Pancreas (tissue), 10 donors: ENCODE data around the gene CXXC5. TPM values are rescaled to one million over a fixed set of nuclear protein-coding genes. Genes with fewer than 3 reads are reported as not detected.
A peak's percentile ranks its signal among the peaks of the same experiment; 100 is the strongest.

Experiments
- ATAC-seq, 4 donors: fragments of 200-7000 bp; cut with Tn5 transposase; one replicate each; pipeline versions ENCODE4 v1.8.0 to v1.9.1; 2020; ENCODE audit warnings: mild to moderate bottlenecking in 4 of 4, moderate library complexity in 4 of 4
- DNase-seq, 6 donors: peaks; one replicate each; pipeline ENCODE4 v3.0.0-alpha.2; 2020
- FAIRE-seq: peaks from 2 replicates; lab custom pipeline; 2012; peaks lifted over from hg19 to GRCh38; lab: Jason Lieb, UNC
- H3K27ac ChIP-seq, 4 donors: fragments of 200-600 bp; sonication (generic); 1 replicate in 3 of 4; 2 replicates in 1 of 4; pipeline versions ENCODE4 v1.5.0 to v1.8.0; 2020
- H3K27me3 ChIP-seq, 4 donors: fragments of 200-600 bp; one replicate each; pipeline ENCODE4 v1.8.0; 2021
- H3K36me3 ChIP-seq, 3 donors: fragments of 200-600 bp; sonication (generic) in 1 of 3; one replicate each; pipeline versions ENCODE4 v1.5.0 to v1.8.0; 2020 to 2021
- H3K4me1 ChIP-seq, 3 donors: fragments of 200-600 bp; one replicate each; pipeline ENCODE4 v1.8.0; 2021
- H3K4me3 ChIP-seq, 4 donors: fragments of 200-600 bp; sonication (generic) in 2 of 4; one replicate each; pipeline versions ENCODE4 v1.5.0 to v1.8.0; 2020 to 2021
- H3K9me3 ChIP-seq, 4 donors: fragments of 200-600 bp; one replicate each; pipeline ENCODE4 v1.8.0; 2021
- WGBS, 2 donors: extraction: QIAGEN DNeasy Blood & Tissue Kit; methylation state at CpG; one replicate each; pipeline ENCODE4 v1.1.7; 2013; 5-methylcytosine and 5-hydroxymethylcytosine counted together
- intact Hi-C, 3 donors: fragments of 100-400 bp; cut with DNase I; formaldehyde crosslinking; loops; one replicate each; pipeline versions ENCODE4 v1.11.1 to v1.14.2; 2022
- polyA plus RNA-seq, 2 donors: library from polyadenylated mRNA; stranded (reverse); fragments of 200-250 nt; gene quantifications; one replicate each; pipeline ENCODE4 v1.2.3, GENCODE V29; 2013
- total RNA-seq, 6 donors: library from RNA; stranded (reverse); fragmentation: NEBNext Ultra II Directional in 4 of 6; extraction: Animal tissue kit (Norgen Biotek cat#: 25700) in 4 of 6; gene quantifications; one replicate each; pipeline versions ENCODE4 v1.2.1 to v1.2.4, GENCODE V29; 2021 to 2023
- TF ChIP-seq, protein P1 (sequence below), 4 donors: fragments of 200-600 bp; sonication (generic) in 3 of 4; IDR thresholded peaks; one replicate each; pipeline versions ENCODE4 v1.5.0 to v1.8.0; 2021; ENCODE audit warnings: antibody characterized with exemption in 4 of 4
- donor health status: healthy with polysubstance abuse.
- donor health status: DM: no; HTN: no; CAD: no; lungs with moderate emphysema.
- donor health status: DM: no; HTN: no; CAD: no.
- donor health status: control.
- donor health status: control.
- donor health status: Bipolar disorder and iron deficiency.
- donor health status: DM: yes; HTN: yes; CAD: no.
- donor health status: DM: no; HTN: no; CAD: no.
- donor health status: DM: no; HTN: no; CAD: no.
- donor health status: DM: yes; HTN: yes; CAD: no.

The CXXC5 gene
- total and polyA plus RNA-seq, 8 donors: 33.0 to 70.5 (median 44.1) TPM

GRCh38 chr5:139705655-139706587 lies 57.8 kb downstream of the CXXC5 start:
- no peak overlapping the region for H3K4me3 ChIP-seq
- no peaks in the 10 kb centered on the region for H3K27me3 ChIP-seq
- WGBS, 2 donors: 69 to 73% methylated on average over 10 of the region's 10 CpGs
- H3K4me1 ChIP-seq: peaks cover 7 to 13% (median 11%) of the 10 kb centered on the region in 3 donors
- TF ChIP-seq, protein P1, sequence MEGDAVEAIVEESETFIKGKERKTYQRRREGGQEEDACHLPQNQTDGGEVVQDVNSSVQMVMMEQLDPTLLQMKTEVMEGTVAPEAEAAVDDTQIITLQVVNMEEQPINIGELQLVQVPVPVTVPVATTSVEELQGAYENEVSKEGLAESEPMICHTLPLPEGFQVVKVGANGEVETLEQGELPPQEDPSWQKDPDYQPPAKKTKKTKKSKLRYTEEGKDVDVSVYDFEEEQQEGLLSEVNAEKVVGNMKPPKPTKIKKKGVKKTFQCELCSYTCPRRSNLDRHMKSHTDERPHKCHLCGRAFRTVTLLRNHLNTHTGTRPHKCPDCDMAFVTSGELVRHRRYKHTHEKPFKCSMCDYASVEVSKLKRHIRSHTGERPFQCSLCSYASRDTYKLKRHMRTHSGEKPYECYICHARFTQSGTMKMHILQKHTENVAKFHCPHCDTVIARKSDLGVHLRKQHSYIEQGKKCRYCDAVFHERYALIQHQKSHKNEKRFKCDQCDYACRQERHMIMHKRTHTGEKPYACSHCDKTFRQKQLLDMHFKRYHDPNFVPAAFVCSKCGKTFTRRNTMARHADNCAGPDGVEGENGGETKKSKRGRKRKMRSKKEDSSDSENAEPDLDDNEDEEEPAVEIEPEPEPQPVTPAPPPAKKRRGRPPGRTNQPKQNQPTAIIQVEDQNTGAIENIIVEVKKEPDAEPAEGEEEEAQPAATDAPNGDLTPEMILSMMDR (IDR thresholded peaks at IDR 0.05): no peak
- DNase-seq (no peak), ATAC-seq (no peak), FAIRE-seq (no peak)
- intact Hi-C loops: loop anchor here in 1 of 3 donors (10.0 kb wide), 1 partner anchor 49 kb away; no protein-coding TSS in a partner anchor
- H3K27ac ChIP-seq: no peak overlapping the region
- H3K9me3 ChIP-seq: no peaks in the 10 kb centered on the region
- no peaks in the 10 kb centered on the region for H3K36me3 ChIP-seq

- Histone ChIP-seq H3K27me3 (no peaks in the 10 kb centered on the region), H3K36me3 (no peaks in the 10 kb centered on the region), H3K4me3 (no peak overlapping the region), H3K4me1 (peaks cover 3 to 4% (median 4%) of the 10 kb centered on the region in 3 donors), H3K9me3 (no peaks in the 10 kb centered on the region), H3K27ac (no peak overlapping the region)
- TF ChIP-seq, protein P1 (IDR thresholded peaks at IDR 0.05): no peak
- intact Hi-C loops: loop anchor here in 1 of 3 donors (10.0 kb wide), 1 partner anchor 47 kb away; no protein-coding TSS in a partner anchor
- WGBS, 2 donors: 88 to 89% methylated on average over 5 of the region's 5 CpGs
- DNase-seq: no peak
- no peak for FAIRE-seq
- no peak for ATAC-seq
These were observed 59.4 kb downstream of the CXXC5 start for GRCh38 chr5:139707445-139708003.

DNA sequence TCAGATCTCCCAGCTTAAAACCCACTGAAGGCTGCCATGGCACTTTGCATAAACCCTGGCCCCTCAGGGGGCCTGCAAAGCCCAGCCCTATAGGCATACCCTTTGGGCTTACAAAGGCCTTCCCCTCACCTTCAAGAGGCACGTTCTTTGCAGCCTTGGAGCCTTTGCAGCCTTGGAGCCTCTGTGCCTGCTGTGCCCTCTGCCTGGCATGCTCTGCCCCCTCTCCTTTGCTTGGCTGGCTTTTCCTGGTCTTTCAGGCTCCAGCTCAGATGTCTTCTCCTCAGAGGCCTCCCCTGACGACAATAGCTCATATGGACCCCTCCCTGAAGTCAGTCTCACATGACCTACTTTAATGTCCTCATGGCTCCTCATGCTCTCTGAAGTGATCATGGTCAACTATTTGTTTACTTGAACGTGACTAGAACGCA lies 60.3 kb downstream of the CXXC5 start:
- ATAC-seq: no peak
- TF ChIP-seq, protein P1 (IDR thresholded peaks at IDR 0.05): no peak
- DNase-seq: no peak
- peaks cover 3 to 4% (median 4%) of the 10 kb centered on the region in 3 donors for H3K4me1 ChIP-seq
- no peaks in the 10 kb centered on the region for H3K36me3 ChIP-seq
- H3K27me3 ChIP-seq: no peaks in the 10 kb centered on the region
- no peak overlapping the region for H3K4me3 ChIP-seq
- 72 to 80% methylated on average over 4 of the region's 4 CpGs for WGBS, 2 donors
- no peak for FAIRE-seq
- H3K9me3 ChIP-seq: no peaks in the 10 kb centered on the region
- intact Hi-C loops: loop anchor here in 1 of 3 donors (10.0 kb wide), 1 partner anchor 46 kb away; no protein-coding TSS in a partner anchor
- H3K27ac ChIP-seq: peak overlapping the region in 3 of 4 donors; percentile 57 to 71 (median 59)

DNA sequence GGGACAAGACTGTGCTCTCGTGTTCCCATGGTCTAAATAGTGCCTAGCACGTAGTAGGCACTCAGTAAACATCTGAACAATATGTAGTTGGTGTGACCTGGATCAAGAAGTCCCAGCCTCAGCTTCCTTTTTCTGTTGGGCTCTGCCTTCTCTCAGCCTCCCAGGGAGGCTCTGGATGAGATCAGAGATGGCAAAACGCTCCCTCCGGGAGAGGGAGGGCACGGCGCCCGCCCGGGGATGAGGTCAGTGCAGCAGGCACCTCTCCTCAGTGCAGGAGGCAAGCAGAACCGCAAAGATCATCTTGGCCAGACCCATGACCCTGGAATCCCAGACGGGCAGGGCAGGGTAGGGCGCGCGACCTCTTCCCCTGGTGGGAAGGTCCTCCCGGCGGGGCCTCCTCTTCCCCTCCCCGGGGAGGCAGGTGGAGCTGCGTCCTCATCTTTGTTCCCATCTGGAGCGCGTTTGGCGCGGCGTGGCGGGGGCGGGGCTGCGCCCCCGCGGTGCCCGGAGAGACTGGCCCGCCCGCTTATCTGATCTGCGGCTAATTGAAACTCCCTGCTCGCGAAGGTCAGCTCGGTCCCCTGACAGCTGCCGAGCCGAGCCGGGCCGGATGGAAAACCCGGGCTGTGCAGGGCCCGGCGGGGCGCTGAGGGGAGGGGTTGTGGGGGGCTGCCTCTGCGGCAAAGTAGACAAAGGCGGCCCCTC lies 60.9 kb downstream of the CXXC5 start:
- Histone ChIP-seq H3K9me3 (no peaks in the 10 kb centered on the region), H3K27me3 (no peaks in the 10 kb centered on the region), H3K27ac (peak overlapping the region; percentile 19 to 71 (median 58)), H3K4me3 (peak overlapping the region in 3 of 4 donors; percentile 18 to 56 (median 26)), H3K4me1 (peaks cover 3 to 4% (median 4%) of the 10 kb centered on the region in 3 donors), H3K36me3 (no peaks in the 10 kb centered on the region)
- 8 to 12% methylated on average over 35 to 42 of the region's 44 CpGs for WGBS, 2 donors
- intact Hi-C loops: loop anchor here in 1 of 3 donors (10.0 kb wide), 1 partner anchor 46 kb away; no protein-coding TSS in a partner anchor
- TF ChIP-seq, protein P1 (IDR thresholded peaks at IDR 0.05): no peak
- FAIRE-seq (no peak), DNase-seq (peak; percentile 57 to 82 (median 74)), ATAC-seq (peak; percentile 70 to 78 (median 72))
